B cell (primary cell): Measurements from ENCODE around the gene GATAD2B.

Experiments
- CTCF ChIP-seq: fragments of 200-600 bp; IDR thresholded peaks from one replicate; pipeline ENCODE4 v1.8.0; 2022; ENCODE audit warnings: antibody characterized with exemption, mild to moderate bottlenecking
- EZH2 ChIP-seq: IDR thresholded peaks from 2 replicates; pipeline ENCODE4 v1.6.1; 2012; ENCODE audit warnings: borderline replicate concordance, low read depth, mild to moderate bottlenecking, moderate library complexity, low read length; ENCODE audit not compliant: insufficient read depth, poor library complexity, severe bottlenecking

DNA sequence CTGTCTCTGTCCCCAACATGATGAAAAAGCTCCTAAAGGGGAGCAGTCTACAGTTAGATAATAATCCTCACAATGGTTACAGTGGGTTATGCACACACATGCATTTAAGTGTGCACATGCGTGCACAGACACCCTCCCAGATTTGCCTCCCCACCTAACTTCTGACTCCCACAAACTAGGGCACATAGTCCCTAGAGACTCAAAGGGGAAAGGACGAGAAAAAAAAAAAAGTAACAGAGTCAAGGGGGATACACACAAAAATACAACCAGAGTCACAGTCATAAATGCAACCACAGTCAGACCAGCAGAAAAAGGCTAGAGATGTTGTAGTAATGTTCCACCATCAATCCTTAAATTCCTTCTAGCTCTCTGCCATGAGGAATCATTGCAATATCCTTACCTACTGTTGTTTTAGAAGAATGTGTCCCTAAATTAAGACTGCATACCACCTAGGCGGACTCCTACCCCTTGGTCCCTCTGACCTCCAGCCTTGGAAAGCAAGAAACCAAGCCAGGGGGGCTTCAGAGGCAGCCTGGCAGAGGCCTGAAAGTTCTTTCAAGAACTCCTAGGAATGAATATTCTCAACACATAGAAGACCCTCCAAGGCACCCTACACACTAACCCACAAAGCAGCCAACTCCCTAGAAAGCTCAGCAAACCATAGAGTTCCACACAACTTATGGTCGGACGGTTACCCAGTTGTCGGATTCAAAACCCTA is 34.4 kb upstream of the GATAD2B start:
- TF ChIP-seq CTCF: no peak
- TF ChIP-seq EZH2: no peak
